RWPE2 (cell line): ENCODE measurements around the gene PSAT1.

Source experiments
- ATAC-seq: fragments of 200-7000 bp; cut with Tn5 transposase; 3 replicates; pipeline ENCODE4 v1.9.1; 2021; ENCODE audit warnings: low read depth
- DNase-seq: peaks from one replicate; pipeline ENCODE4 v3.0.0-alpha.2; 2020; ENCODE audit warnings: low spot score
- H3K27ac ChIP-seq: fragments of 450-650 bp; 2 replicates; pipeline ENCODE4 v1.5.1; 2017; ENCODE audit warnings: mild to moderate bottlenecking; ENCODE audit not compliant: poor library complexity, severe bottlenecking
- H3K27me3 ChIP-seq: fragments of 250-450 bp; sonication (Bioruptor Pico); 2 replicates; pipeline ENCODE4 v1.5.1; 2021; ENCODE audit warnings: mild to moderate bottlenecking, moderate library complexity; ENCODE audit not compliant: insufficient read depth, poor library complexity, severe bottlenecking
- H3K36me3 ChIP-seq: fragments of 250-450 bp; sonication (Bioruptor Pico); 2 replicates; pipeline ENCODE4 v1.5.1; 2020; ENCODE audit warnings: low read depth, mild to moderate bottlenecking, moderate library complexity
- H3K4me1 ChIP-seq: fragments of 250-450 bp; sonication (Bioruptor Pico); 2 replicates; pipeline ENCODE4 v1.5.1; 2021; ENCODE audit warnings: mild to moderate bottlenecking, moderate library complexity; ENCODE audit not compliant: insufficient read depth, poor library complexity, severe bottlenecking
- H3K4me3 ChIP-seq: fragments of 250-450 bp; sonication (Bioruptor Pico); 2 replicates; pipeline ENCODE4 v1.5.1; 2021; ENCODE audit warnings: mild to moderate bottlenecking, moderate library complexity; ENCODE audit not compliant: severe bottlenecking
- H3K9me3 ChIP-seq: fragments of 250-450 bp; sonication (Bioruptor Pico); 2 replicates; pipeline ENCODE4 v1.5.1; 2021; ENCODE audit warnings: mild to moderate bottlenecking, moderate library complexity; ENCODE audit not compliant: severe bottlenecking
- CTCF ChIP-seq: fragments of 450-650 bp; IDR thresholded peaks from one replicate; pipeline ENCODE4 v1.5.1; 2017; ENCODE audit warnings: mild to moderate bottlenecking, moderate library complexity; ENCODE audit not compliant: poor library complexity, severe bottlenecking

PSAT1 gene

GRCh38 chr9:78301466-78301865, 4.5 kb downstream of the PSAT1 start:
- H3K27me3 ChIP-seq: no peaks in the 10 kb centered on the region
- H3K9me3 ChIP-seq: no peaks in the 10 kb centered on the region
- ATAC-seq (no peak), DNase-seq (no peak)
- TF ChIP-seq CTCF: no peak
- H3K27ac ChIP-seq: no peak overlapping the region
- H3K4me1 ChIP-seq: peaks cover under 1% of the 10 kb centered on the region
- no peak overlapping the region for H3K4me3 ChIP-seq
- H3K36me3 ChIP-seq: peaks cover 86% of the 10 kb centered on the region

GRCh38 chr9:78303377-78304062, 6.6 kb downstream of the PSAT1 start:
- no peak for DNase-seq
- peaks cover 99% of the 10 kb centered on the region for H3K36me3 ChIP-seq
- H3K4me1 ChIP-seq: no peaks in the 10 kb centered on the region
- H3K27me3 ChIP-seq: no peaks in the 10 kb centered on the region
- TF ChIP-seq CTCF: no peak
- no peak overlapping the region for H3K27ac ChIP-seq
- ATAC-seq: no peak
- no peak overlapping the region for H3K4me3 ChIP-seq
- H3K9me3 ChIP-seq: no peaks in the 10 kb centered on the region

- no peak overlapping the region for H3K27ac ChIP-seq
- peaks cover 100% of the 10 kb centered on the region for H3K36me3 ChIP-seq
- no peaks in the 10 kb centered on the region for H3K4me1 ChIP-seq
- DNase-seq: no peak
- no peaks in the 10 kb centered on the region for H3K9me3 ChIP-seq
- no peak overlapping the region for H3K4me3 ChIP-seq
- no peak for TF ChIP-seq CTCF
- ATAC-seq: no peak
- no peaks in the 10 kb centered on the region for H3K27me3 ChIP-seq
Measured at GRCh38 chr9:78304357-78304756, 7.4 kb downstream of the PSAT1 start.

GRCh38 chr9:78306222-78307076, 9.5 kb downstream of the PSAT1 start:
- no peaks in the 10 kb centered on the region for H3K4me1 ChIP-seq

More at GRCh38 chr9:78306222-78307076, 9.5 kb downstream of the PSAT1 start:
- Histone ChIP-seq H3K36me3 (peaks cover 100% of the 10 kb centered on the region), H3K4me3 (no peak overlapping the region), H3K27me3 (no peaks in the 10 kb centered on the region), H3K9me3 (no peaks in the 10 kb centered on the region), H3K27ac (no peak overlapping the region)
- no peak for DNase-seq
- no peak for ATAC-seq
- TF ChIP-seq CTCF: no peak
